CD4-positive, alpha-beta T cell (primary cell): ENCODE data around the gene HOXA9. TPM values are rescaled to one million over a fixed set of nuclear protein-coding genes. Genes with fewer than 3 reads are reported as not detected.
A peak's percentile ranks its signal among the peaks of the same experiment; 100 is the strongest.

Source experiments
- ATAC-seq: fragments of 200-7000 bp; cut with Tn5 transposase; one replicate; pipeline ENCODE4 v1.10.0; 2022; ENCODE audit warnings: mild to moderate bottlenecking; ENCODE audit not compliant: poor library complexity
- CTCF ChIA-PET: fragments of 350-600 bp; sonication (Branson Sonifier 250); formaldehyde crosslinking; loops from one replicate; lab custom pipeline; 2021; ENCODE audit warnings: antibody characterized with exemption, inconsistent platforms; lab: Charles Lee
- POLR2A ChIA-PET: fragments of 350-600 bp; sonication (Branson Sonifier 250); formaldehyde crosslinking; loops from one replicate; lab custom pipeline; 2021; ENCODE audit warnings: antibody characterized with exemption, inconsistent platforms; lab: Charles Lee
- DNase-seq, 14 experiments: peaks; one replicate each; pipeline ENCODE4 v3.0.0-alpha.2; 2013 to 2020; ENCODE audit warnings: mixed read lengths in 2 of 14
- H3K27ac ChIP-seq, 2 donors: one replicate each; pipeline versions ENCODE4 v1.5.1 to v1.7.0; 2013; ENCODE audit warnings: low read length in 2 of 2, low read depth in 1 of 2, mild to moderate bottlenecking in 1 of 2
- H3K27me3 ChIP-seq, 2 experiments: 1 replicate in 1 of 2; 2 replicates in 1 of 2; pipeline versions ENCODE4 v1.6.1 to v1.7.0; 2013; ENCODE audit warnings: low read length in 2 of 2, control low read depth in 1 of 2, mild to moderate bottlenecking in 1 of 2, moderate library complexity in 1 of 2; ENCODE audit not compliant: insufficient read depth in 2 of 2, control insufficient read depth in 1 of 2
- H3K36me3 ChIP-seq: one replicate; pipeline ENCODE4 v1.6.1; 2013; ENCODE audit warnings: low read length, control low read depth; ENCODE audit not compliant: insufficient read depth
- H3K4me1 ChIP-seq: one replicate; pipeline ENCODE4 v1.6.1; 2013; ENCODE audit warnings: low read length, control low read depth; ENCODE audit not compliant: insufficient read depth
- H3K4me3 ChIP-seq: one replicate; pipeline ENCODE4 v1.5.1; 2013; ENCODE audit warnings: mild to moderate bottlenecking, low read length, moderate library complexity
- H3K9me3 ChIP-seq, 2 experiments: 1 replicate in 1 of 2; 2 replicates in 1 of 2; pipeline versions ENCODE4 v1.6.1 to v1.7.0; 2013; ENCODE audit warnings: low read length in 2 of 2, mild to moderate bottlenecking in 2 of 2, control low read depth in 1 of 2, moderate library complexity in 1 of 2; ENCODE audit not compliant: control insufficient read depth in 1 of 2, insufficient read depth in 1 of 2
- H3K27ac Mint-ChIP-seq: one replicate; pipeline ENCODE4 v1.8.0; 2020; ENCODE audit warnings: mixed read lengths
- H3K27me3 Mint-ChIP-seq: one replicate; pipeline ENCODE4 v1.8.0; 2021; ENCODE audit warnings: mixed read lengths
- H3K36me3 Mint-ChIP-seq: one replicate; pipeline ENCODE4 v1.8.0; 2021; ENCODE audit warnings: low read depth, mixed read lengths
- H3K4me1 Mint-ChIP-seq: one replicate; pipeline ENCODE4 v1.8.0; 2021; ENCODE audit warnings: low read depth, mixed read lengths
- H3K4me3 Mint-ChIP-seq: one replicate; pipeline ENCODE4 v1.8.0; 2020; ENCODE audit warnings: mild to moderate bottlenecking, mixed read lengths
- H3K9me3 Mint-ChIP-seq: one replicate; pipeline ENCODE4 v1.8.0; 2020; ENCODE audit warnings: mixed read lengths
- intact Hi-C, 2 experiments: fragments of 100-400 bp; cut with DNase I in 1 of 2; cut with micrococcal nuclease in 1 of 2; formaldehyde crosslinking; loops; one replicate each; pipeline versions ENCODE4 v1.15.1 to v1.9.0; 2023 to 2025; cut with DNase I, micrococcal nuclease
- total RNA-seq, 174 experiments: library from RNA in 2 of 174; stranded (reverse) in 2 of 174; gene quantifications; one replicate each; pipeline ENCODE4 v1.2.3 and lab custom pipeline; 2021 to 2026
- TF ChIP-seq, protein P1 (sequence below): fragments of 200-600 bp; IDR thresholded peaks from one replicate; pipeline ENCODE4 v1.8.0; 2022; ENCODE audit warnings: antibody characterized with exemption, mild to moderate bottlenecking

The HOXA9 gene
- total RNA-seq, 2 experiments from 2014 or later: not detected

DNA sequence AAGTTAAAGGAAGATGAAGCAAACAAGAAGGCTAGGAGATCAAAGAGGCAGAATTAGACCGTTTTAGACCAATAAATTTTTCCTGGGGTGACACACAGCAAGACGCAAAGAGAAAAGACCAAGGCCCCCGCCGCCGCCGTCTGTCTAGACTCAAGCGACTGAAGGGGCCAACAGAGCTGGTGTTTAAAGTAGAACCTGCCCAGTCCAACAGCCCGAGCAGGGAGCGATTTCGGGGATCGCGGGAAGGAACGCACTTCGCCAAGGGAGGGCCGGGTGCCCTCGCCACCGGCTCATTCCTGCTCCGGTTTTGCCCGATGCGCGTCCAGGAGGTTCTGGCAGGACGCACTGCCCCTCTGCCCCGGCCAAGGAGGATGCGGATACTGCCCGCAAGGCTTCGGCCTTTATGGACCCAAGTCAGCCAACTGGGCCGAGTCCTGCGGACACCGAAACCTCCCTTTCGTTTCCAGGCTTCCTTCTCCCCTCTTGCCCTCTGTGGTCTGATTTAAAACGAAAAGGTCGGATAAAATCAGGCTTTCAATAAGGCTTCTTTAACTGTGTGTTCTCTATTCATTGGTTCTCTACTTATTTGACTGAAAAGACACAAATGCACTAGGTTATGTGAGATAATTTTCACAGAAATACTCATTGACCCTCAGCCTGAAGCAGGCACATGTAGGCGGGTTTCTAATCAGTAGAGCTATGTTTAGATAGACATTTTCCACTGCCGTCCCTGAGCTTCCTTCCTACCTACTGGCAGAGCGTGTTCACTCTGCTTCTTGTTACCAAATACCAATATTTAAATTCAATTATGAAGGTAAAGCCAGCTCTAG lies 6.7 kb downstream of the HOXA9 start:
- no peak overlapping the region for H3K27ac ChIP-seq
- Mint-ChIP-seq H3K4me3 (peak overlapping the region; percentile 59), H3K4me1 (peaks cover 60% of the 10 kb centered on the region), H3K9me3 (no peaks in the 10 kb centered on the region), H3K36me3 (no peaks in the 10 kb centered on the region), H3K27me3 (peaks cover 96% of the 10 kb centered on the region), H3K27ac (peak overlapping the region; percentile 37)
- POLR2A ChIA-PET: interaction anchor here (1.5 to 1.8 kb wide), 2 partner anchors 10 to 1297 kb away, joined by 4 to 5 read pairs; no protein-coding TSS in a partner anchor
- H3K27me3 ChIP-seq: peaks cover 82 to 95% of the 10 kb centered on the region in 2 experiments
- intact Hi-C loops: loop anchor here in 1 of 2 experiments (5.0 kb wide), 1 partner anchor 956 kb away; the partner anchor contains the start of genes CBX3 and HNRNPA2B1
- ATAC-seq (no peak), DNase-seq (peak in 3 of 14 experiments; percentile 24 to 32 (median 25))
- peaks cover 58% of the 10 kb centered on the region for H3K4me1 ChIP-seq
- TF ChIP-seq, protein P1, sequence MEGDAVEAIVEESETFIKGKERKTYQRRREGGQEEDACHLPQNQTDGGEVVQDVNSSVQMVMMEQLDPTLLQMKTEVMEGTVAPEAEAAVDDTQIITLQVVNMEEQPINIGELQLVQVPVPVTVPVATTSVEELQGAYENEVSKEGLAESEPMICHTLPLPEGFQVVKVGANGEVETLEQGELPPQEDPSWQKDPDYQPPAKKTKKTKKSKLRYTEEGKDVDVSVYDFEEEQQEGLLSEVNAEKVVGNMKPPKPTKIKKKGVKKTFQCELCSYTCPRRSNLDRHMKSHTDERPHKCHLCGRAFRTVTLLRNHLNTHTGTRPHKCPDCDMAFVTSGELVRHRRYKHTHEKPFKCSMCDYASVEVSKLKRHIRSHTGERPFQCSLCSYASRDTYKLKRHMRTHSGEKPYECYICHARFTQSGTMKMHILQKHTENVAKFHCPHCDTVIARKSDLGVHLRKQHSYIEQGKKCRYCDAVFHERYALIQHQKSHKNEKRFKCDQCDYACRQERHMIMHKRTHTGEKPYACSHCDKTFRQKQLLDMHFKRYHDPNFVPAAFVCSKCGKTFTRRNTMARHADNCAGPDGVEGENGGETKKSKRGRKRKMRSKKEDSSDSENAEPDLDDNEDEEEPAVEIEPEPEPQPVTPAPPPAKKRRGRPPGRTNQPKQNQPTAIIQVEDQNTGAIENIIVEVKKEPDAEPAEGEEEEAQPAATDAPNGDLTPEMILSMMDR: no peak
- H3K36me3 ChIP-seq: no peaks in the 10 kb centered on the region
- CTCF ChIA-PET: interaction anchor here (1.0 to 1.8 kb wide), 7 partner anchors 8 to 789 kb away, joined by 3 to 12 read pairs (median 4); no protein-coding TSS in a partner anchor
- H3K4me3 ChIP-seq: no peak overlapping the region
- peaks cover 0 to 61% of the 10 kb centered on the region in 2 experiments for H3K9me3 ChIP-seq

DNA sequence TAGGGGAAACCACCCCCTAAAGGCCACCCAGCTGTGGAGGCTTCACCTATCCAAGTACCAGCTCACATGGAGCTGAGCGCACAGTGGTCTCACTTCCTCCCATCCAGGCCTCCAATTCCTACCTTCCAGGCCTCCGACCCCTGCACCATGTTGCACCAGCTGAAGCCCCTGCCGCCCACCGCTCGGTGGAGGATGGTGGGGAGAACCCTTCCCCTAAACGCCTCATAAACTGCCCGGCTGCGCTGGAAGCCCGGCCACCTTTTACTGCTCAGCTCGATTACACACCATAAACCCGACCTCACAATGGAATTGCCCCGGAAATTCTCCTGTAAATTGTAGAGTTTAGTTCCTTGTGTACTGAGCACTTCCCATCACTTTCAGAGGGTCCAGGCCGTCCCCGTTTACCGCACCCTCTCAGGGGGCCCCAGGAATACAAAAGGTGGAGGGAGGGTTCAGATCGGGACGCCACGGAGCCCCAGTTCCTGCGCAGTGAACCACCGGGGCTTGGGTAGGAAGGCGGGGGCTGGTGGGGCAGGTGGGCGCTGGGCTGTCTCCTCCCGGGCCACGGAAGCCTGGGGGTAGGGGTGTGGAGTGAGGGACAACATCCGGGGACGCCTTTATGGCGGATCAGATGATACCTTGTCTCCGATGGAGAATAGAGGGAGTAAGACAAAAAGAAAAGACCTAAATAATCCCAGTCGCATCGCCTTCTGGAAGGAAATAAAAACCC lies 7.5 kb downstream of the HOXA9 start:
- DNase-seq: peak in 3 of 14 experiments; percentile 12 to 32 (median 22)
- no peaks in the 10 kb centered on the region for H3K36me3 Mint-ChIP-seq
- TF ChIP-seq, protein P1: no peak
- no peaks in the 10 kb centered on the region for H3K36me3 ChIP-seq
- no peaks in the 10 kb centered on the region for H3K9me3 Mint-ChIP-seq
- no peak overlapping the region for H3K27ac ChIP-seq
- H3K4me3 Mint-ChIP-seq: peak overlapping the region; percentile 59
- no peak overlapping the region for H3K4me3 ChIP-seq
- ChIA-PET CTCF (interaction anchor here (1.8 kb wide), 1 partner anchor 13 kb away, joined by 6 read pairs; no protein-coding TSS in a partner anchor), POLR2A (interaction anchor here (1.5 to 1.8 kb wide), 2 partner anchors 11 to 1296 kb away, joined by 4 to 5 read pairs; no protein-coding TSS in a partner anchor)
- H3K27me3 ChIP-seq: peaks cover 84 to 95% of the 10 kb centered on the region in 2 experiments
- peaks cover 58% of the 10 kb centered on the region for H3K4me1 ChIP-seq
- peaks cover 0 to 62% of the 10 kb centered on the region in 2 experiments for H3K9me3 ChIP-seq
- peaks cover 96% of the 10 kb centered on the region for H3K27me3 Mint-ChIP-seq
- intact Hi-C loops: loop anchor here in 1 of 2 experiments (5.0 kb wide), 1 partner anchor 956 kb away; the partner anchor contains the start of genes CBX3 and HNRNPA2B1
- peaks cover 60% of the 10 kb centered on the region for H3K4me1 Mint-ChIP-seq
- peak overlapping the region; percentile 37 for H3K27ac Mint-ChIP-seq
- no peak for ATAC-seq
